ENCODE results near the gene TOPORS.
"Not testable (repeated sequence)": the region's sequence is repeated elsewhere in the genome, so short reads cannot be mapped to it uniquely, and the experiment has no call there.

The TOPORS gene

DNA sequence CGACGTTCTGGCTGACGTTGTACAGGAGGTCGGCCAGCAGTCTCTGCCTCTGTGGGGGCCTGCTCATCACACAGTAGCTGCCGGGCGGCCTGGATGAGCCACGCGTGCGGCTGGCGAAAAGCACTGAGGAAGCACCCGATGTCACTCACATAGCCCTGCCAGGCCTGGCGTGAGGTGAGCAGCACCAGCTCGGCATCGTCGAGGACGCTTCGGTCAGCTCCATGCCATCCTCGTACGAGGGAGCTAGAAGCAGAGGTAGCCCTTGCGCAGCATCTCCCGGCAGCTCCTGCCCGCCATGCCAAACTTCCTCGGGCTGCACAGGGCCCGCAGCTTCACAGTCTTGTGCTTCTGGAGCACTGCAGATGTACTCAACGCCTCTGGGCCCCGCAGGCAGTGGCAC lies 14.4 kb upstream of the TOPORS start:
- no peak for DNase-seq (ENCODE audit: low read depth in 1 of 2, low spot score in 1 of 2)

DNA sequence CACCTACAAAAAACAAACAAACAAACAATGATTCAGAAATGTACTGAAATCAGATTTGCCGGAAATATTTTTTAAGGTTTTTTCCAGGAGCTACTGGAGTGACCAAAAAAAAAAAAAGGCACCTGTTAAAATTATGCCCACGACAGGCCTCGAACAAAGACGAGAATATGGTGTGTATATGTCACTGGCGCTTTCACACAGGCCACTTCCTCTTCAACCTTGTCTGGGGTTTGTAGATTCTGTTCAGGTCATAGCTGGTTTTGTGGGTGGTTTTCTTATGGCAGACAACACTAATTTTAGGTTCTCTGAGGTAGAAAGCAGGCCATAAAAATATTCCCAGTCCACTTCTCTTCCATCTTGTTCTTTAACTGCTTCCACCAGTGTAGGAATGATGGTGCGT lies 13.6 kb upstream of the TOPORS start:
- no peak for DNase-seq (ENCODE audit: low read depth in 1 of 2, low spot score in 1 of 2)

DNA sequence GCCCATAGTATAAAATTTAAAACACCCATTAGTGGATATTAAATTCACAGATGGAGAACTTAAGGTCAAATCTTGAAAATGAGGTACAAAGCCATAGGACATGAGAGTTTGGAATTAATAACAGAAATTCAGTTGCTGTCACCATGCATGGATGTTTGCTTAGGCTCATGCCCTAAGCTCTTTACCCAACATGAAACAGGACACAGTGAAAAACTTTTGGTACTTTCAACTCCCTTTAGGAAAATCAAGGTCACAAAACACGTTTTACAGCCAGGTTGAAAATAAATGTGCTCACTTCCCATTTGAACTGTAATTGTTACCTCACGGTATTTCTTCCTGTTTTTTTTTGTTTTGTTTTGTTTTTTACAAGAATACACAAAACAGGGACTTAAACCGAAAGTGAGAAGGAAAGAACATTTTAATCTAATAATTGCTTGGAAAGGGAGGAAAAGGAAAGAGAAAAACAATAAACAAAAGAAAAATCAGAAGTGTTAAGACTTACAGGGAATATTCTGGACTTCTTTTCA lies 6.1 kb upstream of the TOPORS start:
- no peak for DNase-seq (ENCODE audit: low read depth in 1 of 2, low spot score in 1 of 2)

DNA sequence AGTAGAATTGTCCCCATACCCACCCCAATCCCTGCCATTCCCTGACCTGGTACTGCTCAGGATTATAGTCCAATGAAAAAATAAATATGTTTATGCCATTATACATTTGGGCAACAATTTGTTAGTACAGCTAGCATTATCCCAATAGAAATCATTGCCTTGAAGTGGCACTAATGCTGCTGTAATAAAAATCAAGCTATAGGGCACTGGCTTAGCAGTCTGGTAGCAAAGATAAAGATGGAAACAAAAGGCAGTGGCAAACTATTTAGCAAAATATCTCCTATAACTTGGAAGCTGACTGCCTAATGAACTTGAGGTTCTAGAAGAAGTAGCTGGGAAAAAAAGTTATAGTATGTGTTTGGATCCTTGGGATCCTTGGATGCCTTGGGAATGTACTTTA lies 2.2 kb upstream of the TOPORS start:
- DNase-seq (ENCODE audit: low read depth in 1 of 2, low spot score in 1 of 2) = no peak

DNA sequence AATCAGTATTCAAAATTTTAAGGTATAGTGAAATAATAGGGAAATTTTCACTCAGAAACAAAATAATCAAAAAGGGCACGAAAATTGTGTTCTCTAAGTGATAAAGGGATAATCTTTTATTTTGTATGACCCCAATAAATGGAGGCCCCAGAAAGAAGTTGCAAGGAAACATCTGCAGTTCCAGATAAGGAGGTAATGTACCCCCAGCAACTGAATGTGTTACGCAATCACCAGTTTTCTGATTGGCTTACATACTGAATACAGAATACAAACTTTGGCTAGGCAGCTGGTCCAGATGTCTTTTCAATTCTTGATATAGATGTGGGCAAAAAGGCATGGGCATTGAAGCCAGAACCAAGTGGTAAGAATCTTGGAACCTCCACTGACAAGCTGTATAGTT lies 1.7 kb upstream of the TOPORS start:
- DNase-seq (ENCODE audit: low read depth in 1 of 2, low spot score in 1 of 2) = no peak

DNA sequence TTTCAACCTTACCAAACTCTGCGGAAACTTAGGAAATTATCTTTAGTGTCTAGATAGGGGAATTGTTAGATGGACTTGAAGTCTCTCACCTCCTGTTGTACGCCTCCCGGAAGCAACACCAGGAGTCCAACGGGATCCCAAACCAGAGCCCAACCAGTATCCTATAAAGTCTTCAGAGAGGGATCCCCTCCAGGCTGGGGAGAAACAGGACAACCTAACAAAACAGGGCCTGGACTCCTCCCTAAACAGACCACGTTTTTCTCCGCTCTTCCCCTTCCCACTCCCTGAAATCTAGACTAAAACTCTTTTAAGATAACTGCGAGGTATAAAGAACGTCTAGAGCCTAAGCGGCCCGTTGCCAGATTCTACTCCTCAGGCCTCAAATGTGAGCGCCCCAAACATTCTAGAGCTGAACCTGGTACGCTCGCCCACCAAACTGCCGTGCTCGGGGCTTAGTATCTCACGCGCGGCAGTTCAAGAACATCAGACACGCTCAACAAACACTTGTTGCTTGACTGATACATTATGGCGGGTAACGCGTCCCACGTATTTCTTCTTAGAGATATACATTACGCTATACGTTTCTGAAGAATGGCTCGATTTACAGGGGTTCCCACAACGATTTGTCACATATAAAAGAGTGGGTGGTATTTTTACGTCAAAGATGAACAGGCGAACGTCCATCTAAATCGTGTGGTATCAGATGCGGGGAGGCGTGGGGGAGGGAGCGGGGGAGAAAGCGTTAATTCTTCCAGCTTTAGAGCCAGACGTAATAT lies 922 bp downstream of the TOPORS start:
- DNase-seq (ENCODE audit: low read depth in 1 of 2, low spot score in 1 of 2) = peak; percentile 24 to 42

DNA sequence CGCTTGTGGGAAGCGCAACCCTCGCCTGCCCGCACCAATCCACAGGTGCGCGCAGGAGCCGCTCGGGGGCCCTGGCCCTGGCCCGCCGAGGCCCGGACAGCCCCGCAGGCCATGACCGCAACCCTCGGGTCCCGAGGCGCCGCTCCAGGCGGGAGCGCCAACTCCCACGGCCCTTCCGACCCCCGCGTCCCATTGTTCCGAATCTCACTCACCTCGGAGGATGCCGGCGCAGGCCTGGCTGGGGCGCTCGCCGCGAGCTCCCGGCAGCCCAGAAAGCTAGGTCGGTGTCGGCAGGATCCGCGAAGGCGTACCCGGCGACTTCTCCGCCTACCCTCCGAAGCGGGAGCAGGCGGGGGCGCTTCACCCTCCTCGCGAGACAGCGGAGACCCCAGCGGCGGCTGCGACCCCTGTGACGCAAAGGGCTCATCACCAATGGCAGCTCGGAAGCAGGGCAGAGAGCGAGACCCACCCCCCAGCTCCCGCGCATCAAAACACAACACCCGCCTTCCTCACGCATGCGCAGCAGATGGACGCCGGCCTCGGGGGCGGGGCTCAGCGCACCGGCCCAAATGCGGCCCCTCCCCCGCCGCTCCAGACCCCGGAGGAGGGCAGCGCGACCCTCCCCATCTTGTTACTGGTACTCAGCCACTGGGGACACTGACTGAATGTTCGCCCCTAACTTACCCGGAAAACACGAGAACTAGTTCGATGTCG lies 1.7 kb downstream of the TOPORS start:
- peak; percentile 84 to 87 for DNase-seq (ENCODE audit: low read depth in 1 of 2, low spot score in 1 of 2)

DNA sequence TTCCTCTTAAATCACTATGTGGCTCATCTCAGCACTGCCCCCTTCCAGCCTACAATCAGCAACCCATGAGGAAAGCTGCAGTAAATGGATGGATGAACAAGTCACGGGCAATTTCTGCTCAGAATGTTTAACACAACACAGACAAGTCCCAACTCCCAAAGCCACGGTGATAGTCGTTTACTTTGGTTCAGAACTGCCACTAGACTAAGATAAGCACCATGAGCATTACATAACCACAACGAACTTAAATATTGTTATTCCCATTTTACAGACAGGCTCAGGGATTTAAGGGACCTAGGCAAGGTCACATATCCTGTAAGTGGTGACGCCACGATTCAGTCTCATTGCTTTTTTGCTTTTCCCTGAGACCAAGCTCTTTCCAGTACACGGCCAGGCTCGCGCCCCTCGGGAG lies 2.2 kb downstream of the TOPORS start:
- DNase-seq (ENCODE audit: low read depth in 1 of 2, low spot score in 1 of 2) = peak in 1 of 2 donors; percentile 7

DNA sequence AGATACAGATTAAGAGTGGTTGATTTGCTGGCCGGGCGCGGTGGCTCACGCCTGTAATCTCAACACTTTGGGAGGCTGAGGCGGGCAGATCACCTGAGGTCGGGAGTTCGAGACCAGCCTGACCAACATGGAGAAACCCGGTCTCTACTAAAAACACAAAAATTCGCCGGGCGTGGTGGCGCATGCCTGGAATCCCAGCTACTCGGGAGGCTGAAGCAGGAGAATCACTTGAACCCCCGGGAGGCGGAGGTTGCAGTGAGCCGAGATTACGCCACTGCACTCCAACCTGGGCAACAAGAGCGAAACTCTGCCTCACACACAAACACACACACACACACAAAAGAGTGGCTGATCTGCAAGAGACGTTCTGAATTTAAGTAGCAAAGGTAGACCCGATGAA lies 4.2 kb downstream of the TOPORS start:
- not testable (repeated sequence) for DNase-seq (ENCODE audit: low read depth in 1 of 2, low spot score in 1 of 2)

DNA sequence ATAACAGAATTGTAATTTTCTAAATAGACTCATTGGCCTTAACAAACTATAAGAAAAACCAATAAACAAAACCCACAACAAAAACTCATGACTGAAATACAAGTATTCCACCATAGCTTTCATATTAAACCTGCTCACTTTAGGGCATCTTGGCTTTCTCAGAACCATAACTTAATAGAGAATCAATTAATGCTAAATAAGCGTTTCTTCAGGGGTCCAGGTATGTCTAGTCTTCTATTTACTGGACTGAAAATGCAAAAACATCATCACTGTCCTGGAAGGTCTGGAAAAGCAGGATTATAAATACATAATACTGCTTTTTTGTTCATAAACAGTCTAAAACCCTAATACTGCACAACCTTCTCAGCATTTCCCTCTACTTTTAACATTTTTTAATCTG lies 6.5 kb downstream of the TOPORS start:
- no peak for DNase-seq (ENCODE audit: low read depth in 1 of 2, low spot score in 1 of 2)

DNA sequence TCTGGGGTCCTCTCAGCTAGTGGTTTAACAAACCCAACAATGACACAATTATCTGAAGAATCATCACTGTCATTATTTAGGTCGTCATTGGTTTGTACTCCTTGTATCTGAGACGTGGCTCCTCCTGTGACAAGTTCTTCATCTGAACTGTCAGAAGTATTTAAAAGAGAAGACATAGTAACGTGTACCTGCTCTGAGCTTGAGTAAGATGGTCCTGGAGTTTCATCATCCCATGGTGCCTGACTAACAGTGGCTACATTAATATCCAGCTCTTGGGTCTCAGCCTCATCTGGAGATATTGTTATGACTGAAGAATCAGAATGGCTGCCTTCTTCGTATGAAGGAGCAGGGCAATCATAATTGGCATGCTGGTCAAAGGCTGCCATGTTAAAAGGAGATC lies 9.3 kb downstream of the TOPORS start:
- DNase-seq (ENCODE audit: low read depth in 1 of 2, low spot score in 1 of 2) = no peak

DNA sequence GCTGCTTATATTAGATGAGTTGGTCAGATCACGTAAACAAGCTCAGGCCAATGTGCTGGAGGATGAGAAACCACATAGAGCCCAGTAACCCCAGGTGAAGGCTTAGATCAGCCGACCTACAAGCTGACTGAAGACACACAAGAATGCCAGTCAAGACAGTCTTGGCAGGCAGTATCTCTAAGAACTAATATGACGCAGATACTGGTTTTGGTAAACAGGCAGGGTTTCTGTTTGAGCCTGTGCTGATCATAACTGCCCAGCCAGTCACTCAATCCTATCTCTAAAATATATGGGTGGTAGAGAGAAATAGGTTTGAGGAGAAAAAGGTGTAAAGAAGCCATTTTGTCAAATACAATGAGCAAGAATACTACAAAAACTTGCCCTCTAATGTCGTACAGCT lies 18.6 kb downstream of the TOPORS start:
- DNase-seq (ENCODE audit: low read depth in 1 of 2, low spot score in 1 of 2) = no peak

DNA sequence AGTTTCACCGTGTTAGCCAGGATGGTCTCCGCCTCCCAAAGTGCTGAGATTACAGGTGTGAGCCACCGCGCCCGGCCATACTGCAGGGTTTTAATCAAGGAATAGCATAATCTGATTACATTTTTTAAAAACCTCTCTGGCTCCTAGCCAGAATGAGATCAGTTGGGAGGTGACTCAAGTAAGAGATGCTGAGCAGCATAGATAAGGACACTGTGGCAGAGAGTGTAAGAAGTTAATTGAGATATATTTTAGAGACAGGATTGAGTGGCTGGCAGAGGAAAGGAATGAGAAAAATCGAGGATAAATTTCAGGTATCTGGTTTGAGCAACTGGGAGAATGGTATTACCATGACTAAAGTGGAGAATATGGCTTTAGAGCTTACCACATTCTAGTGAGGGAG lies 19.1 kb downstream of the TOPORS start:
- DNase-seq (ENCODE audit: low read depth in 1 of 2, low spot score in 1 of 2) = no peak

DNA sequence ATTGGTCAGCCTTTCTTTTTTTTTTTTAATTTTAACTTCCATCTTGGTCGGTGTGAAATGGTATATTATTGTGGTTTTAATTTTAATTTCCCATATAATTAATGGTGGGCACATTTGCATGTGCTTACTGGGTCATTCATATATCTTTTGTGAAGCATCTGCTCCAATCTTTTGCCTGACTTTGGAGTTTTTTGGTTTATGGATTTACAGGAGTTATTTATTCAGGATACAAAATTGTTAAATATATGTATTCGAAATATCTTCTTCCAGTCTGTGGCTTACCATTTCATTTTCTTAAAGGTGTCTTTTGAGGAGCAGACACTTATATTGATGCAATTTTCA lies 25.7 kb downstream of the TOPORS start:
- DNase-seq (ENCODE audit: low read depth in 1 of 2, low spot score in 1 of 2) = no peak

DNA sequence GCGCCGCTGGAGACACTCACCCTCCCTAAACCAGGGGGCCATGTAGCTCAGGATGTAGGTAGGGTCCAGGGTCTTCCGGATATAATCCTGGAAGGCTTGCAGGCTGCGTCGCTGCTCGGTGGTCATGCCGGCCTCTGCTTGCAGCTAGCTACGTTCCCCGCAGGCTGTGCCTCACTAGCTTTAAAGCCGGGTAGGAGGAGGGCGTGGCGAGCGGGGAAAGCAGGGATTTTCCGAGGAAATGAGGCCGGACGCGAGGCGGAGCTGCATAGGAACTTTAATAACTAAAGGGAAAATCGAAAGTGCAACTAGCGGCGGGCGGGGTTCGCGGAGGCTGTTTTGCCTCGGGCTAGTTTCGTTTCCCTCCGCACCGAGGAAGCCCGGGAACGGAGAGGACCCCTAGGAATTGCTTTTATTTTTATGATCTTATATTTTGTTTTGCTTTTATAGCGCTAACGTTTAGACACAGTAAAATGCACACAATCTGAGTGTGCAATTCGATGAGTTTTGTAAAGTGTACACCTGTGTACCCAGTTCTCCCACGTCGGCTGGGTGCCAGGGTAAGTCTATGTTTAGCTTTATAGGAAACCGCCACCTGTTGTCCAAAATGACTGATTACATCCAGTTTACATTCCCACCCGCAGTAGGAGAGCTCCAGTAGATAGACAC lies 26.2 kb downstream of the TOPORS start, which contains the start of gene RIGI:
TSS of gene RIGI (minus strand) at position 156 of the 666 bp plus-strand sequence. CDS start at position 126, 30 bp downstream.
- peak; percentile 42 to 61 for DNase-seq (ENCODE audit: low read depth in 1 of 2, low spot score in 1 of 2)

DNA sequence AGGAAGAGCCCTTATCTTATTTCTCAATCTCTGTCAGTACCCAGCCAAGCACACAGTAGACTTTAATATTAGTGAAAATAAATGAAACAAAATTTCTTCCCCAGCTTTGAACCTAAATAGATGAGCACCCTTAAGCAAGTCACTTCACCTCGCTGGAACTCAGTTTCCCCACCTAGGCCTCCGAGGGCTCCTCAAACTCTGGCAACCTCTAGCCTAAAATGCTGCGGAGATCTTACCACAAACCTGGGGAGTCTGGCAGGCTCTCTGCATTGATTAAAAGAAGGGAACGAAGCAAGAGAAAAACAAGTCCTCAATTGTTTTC lies 26.7 kb downstream of the TOPORS start:
- DNase-seq (ENCODE audit: low read depth in 1 of 2, low spot score in 1 of 2) = no peak

DNA sequence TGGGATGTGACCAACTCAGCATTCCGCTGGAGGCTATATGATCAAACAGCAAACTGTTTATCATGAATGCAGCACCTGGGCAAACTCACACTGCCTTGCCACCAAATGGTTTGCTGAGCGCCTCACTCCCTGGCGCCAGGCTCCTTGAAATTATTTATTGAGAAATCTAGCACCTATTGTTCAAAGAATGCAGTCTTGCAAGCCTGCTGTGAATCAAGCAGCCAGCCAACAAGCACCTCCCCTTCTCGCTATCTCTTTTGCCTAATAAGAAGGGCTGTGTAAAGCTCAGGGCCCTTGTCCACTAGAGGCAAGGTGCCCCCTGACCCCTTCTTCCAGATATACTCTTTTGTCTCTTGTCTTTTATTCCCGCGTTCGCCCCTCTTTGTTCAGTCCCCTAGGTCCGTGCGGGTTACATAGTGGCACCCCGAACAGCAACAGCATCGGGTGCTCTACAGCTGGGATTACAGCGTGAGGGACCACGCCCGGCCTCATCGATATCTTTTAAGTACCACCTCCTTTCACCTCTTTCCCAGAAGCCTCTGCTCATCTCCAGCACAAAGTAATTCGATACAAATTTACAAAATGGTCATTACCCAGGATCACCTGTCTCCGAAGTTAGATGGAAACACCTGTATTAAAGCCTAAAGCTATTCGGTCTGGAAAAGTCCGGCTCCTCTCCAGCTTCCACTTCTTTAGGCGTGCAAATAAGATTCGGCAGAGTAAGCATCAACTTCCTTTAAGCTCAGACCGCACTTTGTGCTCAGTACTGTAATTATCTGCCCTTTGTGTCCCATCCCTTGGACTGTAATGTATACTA lies 27.3 kb downstream of the TOPORS start:
- DNase-seq (ENCODE audit: low read depth in 1 of 2, low spot score in 1 of 2) = no peak

DNA sequence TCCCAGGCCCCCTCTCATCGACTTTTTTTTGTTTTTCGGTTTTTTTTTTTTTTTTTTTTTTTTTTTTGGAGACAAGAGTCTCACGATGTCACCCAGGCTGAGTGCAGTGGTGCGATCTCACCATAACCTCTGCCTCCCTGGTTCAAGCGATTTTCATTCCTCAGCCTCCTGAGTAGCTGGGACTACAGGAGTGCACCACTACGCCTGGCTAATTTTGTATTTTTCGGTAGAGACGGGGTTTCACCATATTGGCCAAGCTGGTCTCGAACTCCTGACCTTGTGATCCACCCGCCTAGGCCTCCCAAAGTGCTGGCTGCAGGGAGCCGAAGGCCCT lies 27.9 kb downstream of the TOPORS start:
- DNase-seq (ENCODE audit: low read depth in 1 of 2, low spot score in 1 of 2) = not testable (repeated sequence)

DNA sequence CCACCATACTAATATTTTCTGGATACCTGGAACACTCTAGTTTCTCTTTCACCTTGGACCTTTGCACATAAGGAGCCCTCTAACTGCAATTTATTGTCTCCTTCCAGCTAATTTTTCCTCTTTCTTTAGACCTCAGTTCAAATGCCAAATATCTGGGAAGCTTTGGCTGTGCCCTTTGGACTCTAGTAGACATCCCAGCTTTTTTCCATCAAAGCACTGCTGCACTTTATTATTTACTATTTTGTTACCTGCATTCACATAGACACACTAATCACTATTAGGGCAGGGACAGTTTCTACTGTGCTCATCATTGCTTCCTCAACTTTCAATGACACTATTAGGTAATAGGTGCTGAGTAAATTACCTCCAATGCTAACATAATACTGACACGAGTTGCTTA lies 28.5 kb downstream of the TOPORS start:
- no peak for DNase-seq (ENCODE audit: low read depth in 1 of 2, low spot score in 1 of 2)

DNA sequence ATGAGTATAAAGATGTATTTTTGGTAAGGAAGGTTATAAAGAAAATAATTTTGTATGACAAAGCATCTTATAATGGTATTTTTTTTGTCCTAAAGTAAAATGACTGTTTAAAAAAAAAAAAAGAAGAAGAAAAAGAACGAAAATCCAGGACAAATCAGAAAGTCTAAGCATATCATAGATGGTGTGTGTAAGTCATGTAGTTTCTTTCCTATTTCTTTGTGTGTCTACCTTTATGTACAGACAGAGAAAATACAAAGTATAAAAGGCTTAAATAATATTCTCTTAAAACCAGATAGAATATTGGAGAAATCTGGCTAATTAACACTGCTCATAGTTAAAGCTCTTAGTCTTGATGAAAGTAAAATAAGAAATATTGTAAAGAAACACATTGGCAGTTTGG lies 34.1 kb downstream of the TOPORS start:
- DNase-seq (ENCODE audit: low read depth in 1 of 2, low spot score in 1 of 2) = no peak

DNA sequence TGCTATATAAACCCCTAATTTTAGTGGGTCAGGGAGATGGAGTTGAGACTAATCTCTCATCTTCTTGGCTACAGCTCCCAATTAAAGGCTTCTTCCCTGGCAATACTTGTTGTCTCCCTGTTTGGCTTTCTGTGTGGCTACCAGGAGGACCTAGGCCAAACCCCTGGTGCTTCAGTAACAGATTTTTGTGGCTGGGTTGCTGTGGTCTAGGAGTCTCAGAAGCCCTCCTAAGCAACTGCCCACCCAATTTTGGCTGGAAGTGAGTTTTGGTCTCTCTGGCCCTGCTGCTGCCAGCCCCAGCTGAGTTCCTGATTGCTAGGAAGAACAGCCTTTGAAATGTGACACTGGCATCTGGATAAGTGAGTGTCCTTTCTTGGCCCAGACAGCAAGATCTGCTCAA lies 36.1 kb downstream of the TOPORS start:
- DNase-seq (ENCODE audit: low read depth in 1 of 2, low spot score in 1 of 2) = no peak

Data from activated CD4-positive, alpha-beta T cell treated with anti-CD3 and anti-CD28 coated beads, Interleukin-2, amount 50 U/mL, for 24 hours (primary cell).